IMR-90 (cell line): Measurements from ENCODE around the gene SMIM7. TPM values are rescaled to one million over a fixed set of nuclear protein-coding genes. Genes with fewer than 3 reads are reported as not detected.

Experiments used
- ATAC-seq: fragments of 200-7000 bp; cut with Tn5 transposase; 2 replicates; pipeline ENCODE4 v1.9.1; 2020; ENCODE audit warnings: low read depth, mild to moderate bottlenecking, moderate library complexity
- BruUV-seq: library from RNA; stranded (reverse); fragments of 400-500 nt; replicated peaks from 2 replicates; lab custom pipeline; 2021; lab: Mats Ljungman, UMichigan
- CTCF ChIA-PET: fragments of 300-600 bp; formaldehyde crosslinking; extraction: SDS; loops from one replicate; lab custom pipeline; 2021; ENCODE audit warnings: antibody characterized with exemption; lab: Yijun Ruan, JAX
- POLR2A ChIA-PET: fragments of 300-600 bp; sonication (Branson Sonifier 250); formaldehyde crosslinking; loops from one replicate; lab custom pipeline; 2022; ENCODE audit warnings: antibody characterized with exemption; ENCODE audit not compliant: unreplicated experiment; lab: Charles Lee
- DNase-seq: peaks from one replicate; pipeline ENCODE4 v3.0.0; 2013
- H2AFZ ChIP-seq: replicated peaks from 2 replicates; pipeline ENCODE3; 2013; ENCODE audit warnings: low read length, mild to moderate bottlenecking; ENCODE audit not compliant: poor library complexity
- H2AK5ac ChIP-seq: 2 replicates; pipeline ENCODE4 v1.6.1; 2013; ENCODE audit warnings: low read depth, low read length, inconsistent platforms
- H2AK9ac ChIP-seq: replicated peaks from 2 replicates; pipeline ENCODE3; 2013; ENCODE audit warnings: mild to moderate bottlenecking, low read depth, low read length, moderate library complexity; ENCODE audit not compliant: poor library complexity
- H2BK120ac ChIP-seq: 2 replicates; pipeline ENCODE4 v1.6.1; 2013; ENCODE audit warnings: low read depth, low read length, inconsistent platforms
- H2BK15ac ChIP-seq: 3 replicates; pipeline ENCODE4 v1.6.1; 2013; ENCODE audit warnings: low read depth, low read length, inconsistent platforms
- H2BK20ac ChIP-seq: 2 replicates; pipeline ENCODE4 v1.6.1; 2013; ENCODE audit warnings: low read depth, mild to moderate bottlenecking, inconsistent platforms, low read length, moderate library complexity
- H2BK5ac ChIP-seq: 2 replicates; pipeline ENCODE4 v1.6.1; 2013; ENCODE audit warnings: mild to moderate bottlenecking, low read depth, low read length, inconsistent platforms; ENCODE audit not compliant: poor library complexity, severe bottlenecking
- H3K14ac ChIP-seq: replicated peaks from 2 replicates; pipeline ENCODE4 v1.6.1; 2013; ENCODE audit warnings: low read depth, low read length, inconsistent platforms
- H3K18ac ChIP-seq: 2 replicates; pipeline ENCODE4 v1.6.1; 2013; ENCODE audit warnings: low read depth, low read length, control low read depth
- H3K23ac ChIP-seq: 2 replicates; pipeline ENCODE4 v1.6.1; 2013; ENCODE audit warnings: low read depth, low read length, inconsistent platforms
- H3K27ac ChIP-seq: 2 replicates; pipeline ENCODE4 v1.5.1; 2013; ENCODE audit warnings: mild to moderate bottlenecking, control low read depth, low read length; ENCODE audit not compliant: insufficient read depth
- H3K27me3 ChIP-seq: 2 replicates; pipeline ENCODE4 v1.6.1; 2013; ENCODE audit warnings: low read length; ENCODE audit not compliant: control insufficient read depth, insufficient read depth
- H3K36me3 ChIP-seq: 2 replicates; pipeline ENCODE4 v1.6.1; 2013; ENCODE audit warnings: low read length, mixed read lengths; ENCODE audit not compliant: control insufficient read depth, insufficient read depth
- H3K4ac ChIP-seq: 2 replicates; pipeline ENCODE4 v1.6.1; 2013; ENCODE audit warnings: low read depth, low read length, inconsistent platforms
- H3K4me1 ChIP-seq: 2 replicates; pipeline ENCODE4 v1.6.1; 2013; ENCODE audit warnings: low read length, mixed read lengths; ENCODE audit not compliant: control insufficient read depth, insufficient read depth
- H3K4me2 ChIP-seq: 2 replicates; pipeline ENCODE4 v1.6.1; 2013; ENCODE audit warnings: low read depth, mild to moderate bottlenecking, control low read depth, low read length, moderate library complexity
- H3K4me3 ChIP-seq: 2 replicates; pipeline ENCODE4 v1.5.1; 2013; ENCODE audit warnings: low read depth, mild to moderate bottlenecking, control low read depth, low read length, moderate library complexity; ENCODE audit not compliant: insufficient read depth
- H3K56ac ChIP-seq: 2 replicates; pipeline ENCODE4 v1.6.1; 2013; ENCODE audit warnings: low read length, inconsistent platforms; ENCODE audit not compliant: insufficient read depth; ENCODE audit errors: extremely low read depth
- H3K79me1 ChIP-seq, 2 experiments: 2 replicates each; pipeline ENCODE4 v1.6.1; 2013; ENCODE audit warnings: low read length in 2 of 2, inconsistent platforms in 1 of 2, low read depth in 1 of 2
- H3K9ac ChIP-seq: 2 replicates; pipeline ENCODE4 v1.6.1; 2013; ENCODE audit warnings: low read depth, low read length, control low read depth
- H3K9me1 ChIP-seq: 2 replicates; pipeline ENCODE4 v1.6.1; 2013; ENCODE audit warnings: low read length, inconsistent platforms; ENCODE audit not compliant: insufficient read depth
- H3K9me3 ChIP-seq: 2 replicates; pipeline ENCODE4 v1.6.1; 2013; ENCODE audit warnings: low read length; ENCODE audit not compliant: control insufficient read depth, insufficient read depth
- H4K20me1 ChIP-seq: 2 replicates; pipeline ENCODE4 v1.6.1; 2013; ENCODE audit warnings: low read length, inconsistent platforms; ENCODE audit not compliant: insufficient read depth
- H4K5ac ChIP-seq: 2 replicates; pipeline ENCODE4 v1.6.1; 2013; ENCODE audit warnings: mild to moderate bottlenecking, low read depth, low read length, control low read depth
- H4K8ac ChIP-seq, 2 experiments: 2 replicates each; pipeline ENCODE4 v1.6.1; 2013; ENCODE audit warnings: low read depth in 2 of 2, low read length in 2 of 2, control low read depth in 1 of 2, inconsistent platforms in 1 of 2
- H4K91ac ChIP-seq: 2 replicates; pipeline ENCODE4 v1.6.1; 2013; ENCODE audit warnings: low read depth, low read length, inconsistent platforms; ENCODE audit not compliant: insufficient read depth
- BHLHE40 ChIP-seq: fragments of 150-350 bp; IDR thresholded peaks from 2 replicates; pipeline ENCODE4 v1.6.1; 2016; ENCODE audit warnings: mild to moderate bottlenecking, low read depth, low read length
- CEBPB ChIP-seq: IDR thresholded peaks from 2 replicates; pipeline ENCODE4 v1.6.1; 2012; ENCODE audit warnings: low read depth, low read length, improper control_type of control experiment
- CHD1 ChIP-seq: IDR thresholded peaks from 2 replicates; pipeline ENCODE4 v1.6.1; 2012; ENCODE audit warnings: low read depth, low read length, improper control_type of control experiment
- CTCF ChIP-seq: conservative IDR thresholded peaks from 2 replicates; pipeline ENCODE4 v1.5.1; 2012; ENCODE audit warnings: mild to moderate bottlenecking, low read depth, low read length, improper control_type of control experiment
- ELK1 ChIP-seq: fragments of 150-350 bp; IDR thresholded peaks from 2 replicates; pipeline ENCODE4 v1.6.1; 2016; ENCODE audit warnings: low read depth, mild to moderate bottlenecking, low read length, moderate library complexity, borderline replicate concordance
- FOS ChIP-seq: fragments of 150-350 bp; IDR thresholded peaks from 2 replicates; pipeline ENCODE4 v1.6.1; 2016; ENCODE audit warnings: low read depth, low read length
- MAFK ChIP-seq: IDR thresholded peaks from 2 replicates; pipeline ENCODE4 v1.6.1; 2012; ENCODE audit warnings: low read depth, low read length, improper control_type of control experiment
- MAZ ChIP-seq: IDR thresholded peaks from 2 replicates; pipeline ENCODE4 v1.6.1; 2012; ENCODE audit warnings: low read depth, mild to moderate bottlenecking, low read length, improper control_type of control experiment, moderate library complexity, borderline replicate concordance
- MXI1 ChIP-seq: IDR thresholded peaks from 2 replicates; pipeline ENCODE4 v1.6.1; 2012; ENCODE audit warnings: low read depth, mild to moderate bottlenecking, low read length, moderate library complexity, borderline replicate concordance
- NFE2L2 ChIP-seq: fragments of 150-350 bp; IDR thresholded peaks from 2 replicates; pipeline ENCODE4 v1.6.1; 2016; ENCODE audit warnings: low read depth, mild to moderate bottlenecking, low read length
- POLR2A ChIP-seq: IDR thresholded peaks from 2 replicates; pipeline ENCODE4 v1.6.1; 2012; ENCODE audit warnings: mild to moderate bottlenecking, low read depth, low read length
- RAD21 ChIP-seq: IDR thresholded peaks from 2 replicates; pipeline ENCODE4 v1.6.1; 2012; ENCODE audit warnings: low read length, improper control_type of control experiment
- RCOR1 ChIP-seq: IDR thresholded peaks from 2 replicates; pipeline ENCODE4 v1.6.1; 2012; ENCODE audit warnings: mild to moderate bottlenecking, low read length, improper control_type of control experiment; ENCODE audit not compliant: insufficient replicate concordance
- RFX5 ChIP-seq: IDR thresholded peaks from 2 replicates; pipeline ENCODE4 v1.8.0; 2012; ENCODE audit warnings: low read depth, mild to moderate bottlenecking, low read length, moderate library complexity
- SMC3 ChIP-seq: fragments of 150-350 bp; IDR thresholded peaks from 2 replicates; pipeline ENCODE4 v1.6.1; 2016; ENCODE audit warnings: low read depth, mild to moderate bottlenecking, antibody characterized with exemption, low read length, moderate library complexity
- USF2 ChIP-seq: fragments of 150-350 bp; IDR thresholded peaks from 2 replicates; pipeline ENCODE4 v1.6.1; 2017; ENCODE audit warnings: mild to moderate bottlenecking, antibody characterized with exemption, low read length, low read depth
- WGBS, 2 experiments: methylation state at CpG; one replicate each; pipeline versions ENCODE4 v1.1.5 to v1.1.7; 2013; ENCODE audit warnings: missing lambda C conversion rate in 2 of 2; ENCODE audit not compliant: insufficient read length in 1 of 2; ENCODE audit errors: extremely low coverage in 2 of 2; 5-methylcytosine and 5-hydroxymethylcytosine counted together
- dilution Hi-C: fragments of 300-500 bp; cut with HindIII; formaldehyde crosslinking; loops from one replicate; pipeline ENCODE4 v1.14.3; 2018; ENCODE audit warnings: low sequenced_read_pairs; ENCODE audit not compliant: unreplicated experiment
- in situ Hi-C: fragments of 300-500 bp; cut with MboI; formaldehyde crosslinking; loops from 3 replicates; pipeline ENCODE4 v1.14.3; 2019; ENCODE audit warnings: low sequenced_read_pairs, inconsistent platforms, mixed read lengths
- intact Hi-C: fragments of 100-400 bp; cut with micrococcal nuclease; formaldehyde crosslinking; loops from 2 replicates; pipeline ENCODE4 v1.10.0; 2022
- polyA plus RNA-seq, 3 experiments: library from polyadenylated mRNA; depleted of rRNA; stranded (reverse); fragments of >200 nt; gene quantifications; 2 replicates each; pipeline ENCODE4 v1.2.3, GENCODE V29; 2012; ENCODE audit warnings: low replicate concordance in 1 of 3
- total RNA-seq: library from RNA; depleted of rRNA; stranded (reverse); fragments of >200 nt; gene quantifications from 2 replicates; pipeline ENCODE4 v1.2.3, GENCODE V29; 2012

Gene SMIM7
- total and polyA plus RNA-seq, 2 of the 4 experiments (the other 2 are of a cell fraction) = 55.7 to 64.8 TPM

- POLR2A ChIA-PET = no interaction called here
Measured at GRCh38 chr19:16620018-16620417, 39.9 kb downstream of the SMIM7 start.

More at GRCh38 chr19:16620018-16620417, 39.9 kb downstream of the SMIM7 start:
- Histone ChIP-seq H3K9ac (no peak overlapping the region), H3K9me1 (peaks cover 57% of the 10 kb centered on the region), H3K23ac (no peak overlapping the region), H3K4ac (no peak overlapping the region), H3K4me1 (peaks cover 4% of the 10 kb centered on the region; the same call in 1 of the 2 replicates), H2AK9ac (no peak overlapping the region), H2BK20ac (no peak overlapping the region), H2AFZ (no peak overlapping the region), H4K8ac (no peak overlapping the region), H4K5ac (no peak overlapping the region), H3K79me1 (peaks cover 21 to 97% of the 10 kb centered on the region in 2 experiments; a peak in 3 of 4 replicates), H3K56ac (no peak overlapping the region), H2BK120ac (no peak overlapping the region), H4K20me1 (peaks cover 100% of the 10 kb centered on the region), H3K9me3 (no peaks in the 10 kb centered on the region), H3K4me3 (no peak overlapping the region), H2AK5ac (no peak overlapping the region), H3K27ac (no peak overlapping the region), H2BK15ac (no peak overlapping the region), H3K18ac (no peak overlapping the region), H3K4me2 (no peak overlapping the region), H2BK5ac (no peak overlapping the region), H3K14ac (no peak overlapping the region), H3K27me3 (no peaks in the 10 kb centered on the region), H4K91ac (no peak overlapping the region), H3K36me3 (peaks cover 11% of the 10 kb centered on the region)
- no CpG with 5 or more reads among the region's 5 CpGs for WGBS, 2 experiments
- in situ Hi-C loops = no loop called here
- CTCF ChIA-PET = no interaction called here
- ATAC-seq = no peak
- no TSS peak for BruUV-seq
- TF ChIP-seq RAD21 (no peak), POLR2A (no peak), BHLHE40 (no peak), ELK1 (no peak), MXI1 (no peak), USF2 (no peak), NFE2L2 (no peak), MAFK (no peak), FOS (no peak), CTCF (no peak), CHD1 (no peak), CEBPB (no peak), RFX5 (no peak), RCOR1 (no peak), MAZ (no peak), SMC3 (no peak)
- intact Hi-C loops = no loop called here
- no peak for DNase-seq
- dilution Hi-C loops = no loop called here
